IPS-18c (cell line): ENCODE measurements around the gene SLC6A19.

Experiments used
- H3K4me3 ChIP-seq: 2 replicates; pipeline ENCODE4 v1.7.0; 2013; ENCODE audit warnings: low read depth, mild to moderate bottlenecking, low read length, moderate library complexity; ENCODE audit not compliant: insufficient read depth
- H3K9me3 ChIP-seq: one replicate; pipeline ENCODE4 v1.6.1; 2013; ENCODE audit warnings: mild to moderate bottlenecking, low read length, moderate library complexity; ENCODE audit not compliant: control insufficient read depth, insufficient read depth

Gene SLC6A19

GRCh38 chr5:1199649-1200494 is 1.5 kb upstream of the SLC6A19 start:
- Histone ChIP-seq H3K4me3 (no peak overlapping the region), H3K9me3 (no peaks in the 10 kb centered on the region)

- Histone ChIP-seq H3K9me3 (no peaks in the 10 kb centered on the region), H3K4me3 (no peak overlapping the region)
These were observed 684 bp upstream of the SLC6A19 start for GRCh38 chr5:1200495-1201326.

- no peak overlapping the region for H3K4me3 ChIP-seq
- H3K9me3 ChIP-seq: no peaks in the 10 kb centered on the region
These were observed 817 bp downstream of the SLC6A19 start for GRCh38 chr5:1202026-1202797.

- no peaks in the 10 kb centered on the region for H3K9me3 ChIP-seq
- H3K4me3 ChIP-seq: no peak overlapping the region
These were observed 1.4 kb downstream of the SLC6A19 start for GRCh38 chr5:1202798-1203185.

- Histone ChIP-seq H3K4me3 (no peak overlapping the region), H3K9me3 (no peaks in the 10 kb centered on the region)
These were observed 2.0 kb downstream of the SLC6A19 start for GRCh38 chr5:1203311-1203967.

GRCh38 chr5:1203968-1204692 is 2.7 kb downstream of the SLC6A19 start:
- Histone ChIP-seq H3K4me3 (no peak overlapping the region), H3K9me3 (no peaks in the 10 kb centered on the region)

GRCh38 chr5:1204693-1205242 is 3.4 kb downstream of the SLC6A19 start:
- Histone ChIP-seq H3K4me3 (no peak overlapping the region), H3K9me3 (no peaks in the 10 kb centered on the region)

- Histone ChIP-seq H3K4me3 (no peak overlapping the region), H3K9me3 (no peaks in the 10 kb centered on the region)
These were observed 4.1 kb downstream of the SLC6A19 start for GRCh38 chr5:1205255-1206180.

- Histone ChIP-seq H3K9me3 (no peaks in the 10 kb centered on the region), H3K4me3 (no peak overlapping the region)
These were observed 5.4 kb downstream of the SLC6A19 start for GRCh38 chr5:1206521-1207412.

- Histone ChIP-seq H3K9me3 (no peaks in the 10 kb centered on the region), H3K4me3 (no peak overlapping the region)
These were observed 6.2 kb downstream of the SLC6A19 start for GRCh38 chr5:1207555-1207954.

- Histone ChIP-seq H3K4me3 (no peak overlapping the region), H3K9me3 (no peaks in the 10 kb centered on the region)
These were observed 6.9 kb downstream of the SLC6A19 start for GRCh38 chr5:1208221-1208742.

- Histone ChIP-seq H3K4me3 (no peak overlapping the region), H3K9me3 (no peaks in the 10 kb centered on the region)
These were observed 7.5 kb downstream of the SLC6A19 start for GRCh38 chr5:1208743-1209488.

GRCh38 chr5:1209489-1209852 is 8.1 kb downstream of the SLC6A19 start:
- H3K4me3 ChIP-seq: no peak overlapping the region
- H3K9me3 ChIP-seq: no peaks in the 10 kb centered on the region
